K562 (cell line): ENCODE data around the gene SNCB. TPM values are rescaled to one million over a fixed set of nuclear protein-coding genes. Genes with fewer than 3 reads are reported as not detected.
A peak's percentile ranks its signal among the peaks of the same experiment; 100 is the strongest.

Source experiments
- ATF3 ChIP-seq, 2 experiments: fragments of 450-650 bp in 1 of 2; sonication (generic) in 1 of 2; formaldehyde crosslinking in 1 of 2; IDR thresholded peaks in 1 of 2; conservative IDR thresholded peaks in 1 of 2; 2 replicates each; pipeline versions ENCODE4 v1.6.1 to v1.8.1; 2016 to 2023; ENCODE audit warnings: mild to moderate bottlenecking in 2 of 2, moderate library complexity in 2 of 2, inconsistent platforms in 1 of 2, missing genetic modification reagents in 1 of 2
- CCNT2 ChIP-seq: IDR thresholded peaks from 2 replicates; pipeline ENCODE4 v1.6.1; 2011; ENCODE audit warnings: borderline replicate concordance, low read depth, mild to moderate bottlenecking, moderate library complexity, mixed read lengths, low read length; ENCODE audit not compliant: insufficient read length; ENCODE audit errors: extremely low read depth
- CHCHD3 ChIP-seq: fragments of 250-450 bp; sonication (Bioruptor Pico); IDR thresholded peaks from 2 replicates; pipeline ENCODE4 v2.1.2; 2022; ENCODE audit warnings: mild to moderate bottlenecking
- GTF2A2 ChIP-seq: IDR thresholded peaks from 2 replicates; pipeline ENCODE4 v1.6.1; 2016; ENCODE audit warnings: mild to moderate bottlenecking, missing genetic modification characterization, missing compliant biosample characterization
- IFI16 ChIP-seq: fragments of 250-450 bp; sonication (Bioruptor Pico); IDR thresholded peaks from 2 replicates; pipeline ENCODE4 v2.1.2; 2022; ENCODE audit warnings: mild to moderate bottlenecking, inconsistent platforms
- KDM2B ChIP-seq: fragments of 250-450 bp; sonication (Bioruptor Pico); IDR thresholded peaks from 2 replicates; pipeline ENCODE4 v1.8.0; 2021; ENCODE audit warnings: mild to moderate bottlenecking, moderate library complexity
- KLF13 ChIP-seq: fragments of 450-650 bp; IDR thresholded peaks from 2 replicates; pipeline ENCODE4 v1.6.1; 2016; ENCODE audit warnings: missing genetic modification characterization, low read depth, mild to moderate bottlenecking, missing compliant biosample characterization, moderate library complexity, borderline replicate concordance
- MCM2 ChIP-seq: fragments of 450-650 bp; IDR thresholded peaks from 2 replicates; pipeline ENCODE4 v1.6.1; 2017; ENCODE audit warnings: low read depth, mild to moderate bottlenecking
- NFRKB ChIP-seq: fragments of 450-650 bp; IDR thresholded peaks from 2 replicates; pipeline ENCODE4 v1.6.1; 2016; ENCODE audit warnings: low read depth
- RFX5 ChIP-seq: IDR thresholded peaks from 2 replicates; pipeline ENCODE4 v1.6.1; 2011; ENCODE audit warnings: low read depth, mild to moderate bottlenecking, improper control_type of control experiment, low read length
- SRSF7 ChIP-seq: fragments of 200-400 bp; formaldehyde crosslinking; optimal IDR thresholded peaks from 2 replicates; pipeline ENCODE3; 2017; ENCODE audit warnings: mild to moderate bottlenecking, low read depth, low read length
- THAP7 ChIP-seq: fragments of 250-450 bp; sonication (Bioruptor Pico); IDR thresholded peaks from 2 replicates; pipeline ENCODE4 v1.5.0; 2021
- TRIM25 ChIP-seq: fragments of 450-650 bp; IDR thresholded peaks from 2 replicates; pipeline ENCODE4 v1.7.0; 2016; ENCODE audit warnings: borderline replicate concordance
- ZNF140 ChIP-seq: fragments of 250-450 bp; sonication (Bioruptor Pico); IDR thresholded peaks from 2 replicates; pipeline ENCODE4 v1.8.0; 2021; ENCODE audit warnings: moderate library complexity, mild to moderate bottlenecking, inconsistent platforms
- ZNF398 ChIP-seq: fragments of 250-450 bp; sonication (Bioruptor Pico); IDR thresholded peaks from 2 replicates; pipeline ENCODE4 v1.8.0; 2021; ENCODE audit warnings: moderate library complexity, mild to moderate bottlenecking, inconsistent platforms
- ZNF639 ChIP-seq, 2 experiments: fragments of 200-800 bp in 1 of 2; sonication (Bioruptor generic) in 1 of 2; sonication (generic) in 1 of 2; formaldehyde crosslinking in 1 of 2; IDR thresholded peaks in 1 of 2; conservative IDR thresholded peaks in 1 of 2; 2 replicates each; pipeline versions ENCODE4 v1.5.0 to v1.6.1; 2016 to 2020; ENCODE audit warnings: missing compliant biosample characterization in 1 of 2, missing genetic modification characterization in 1 of 2, missing genetic modification reagents in 1 of 2
- ZNF76 ChIP-seq: fragments of 250-450 bp; sonication (Bioruptor Pico); IDR thresholded peaks from 2 replicates; pipeline ENCODE4 v1.4.0; 2020; ENCODE audit warnings: mild to moderate bottlenecking, moderate library complexity, borderline replicate concordance
- ZNF77 ChIP-seq: fragments of 250-450 bp; sonication (Bioruptor Pico); IDR thresholded peaks from 2 replicates; pipeline ENCODE4 v1.5.0; 2020
- ZNF778 ChIP-seq: fragments of 450-650 bp; formaldehyde crosslinking; IDR thresholded peaks from 2 replicates; pipeline ENCODE4 v1.4.0; 2020; ENCODE audit warnings: mild to moderate bottlenecking, moderate library complexity
- polyA plus RNA-seq, 8 experiments: library from polyadenylated mRNA; depleted of rRNA in 4 of 8; stranded (reverse) in 5 of 8; unstranded in 3 of 8; fragments of >200 nt; fragmentation: Nextera tagmentation in 2 of 8; fragmentation: Illumina TruSeq in 1 of 8; extraction: Ambion mirVana in 2 of 8; extraction: Trizol in 1 of 8; gene quantifications; 2 replicates each; pipeline versions ENCODE4 v1.2.1 to v1.2.3, GENCODE V29; 2011 to 2014; ENCODE audit warnings: inconsistent platforms in 1 of 8, missing spikeins in 1 of 8
- total RNA-seq, 7 experiments: library from RNA; depleted of rRNA in 6 of 7; stranded (reverse); fragments of >200 nt in 6 of 7; fragmentation: Illumina TruSeq in 2 of 7; extraction: Trizol in 2 of 7; gene quantifications; 2 replicates each; pipeline versions ENCODE4 v1.2.1 to v1.2.3, GENCODE V29; 2011 to 2021; ENCODE audit warnings: low replicate concordance in 1 of 7

Gene SNCB
- total and polyA plus RNA-seq, 9 of the 15 experiments (the other 6 are each of a cell fraction or from before 2014, with no cell fraction given): not detected

- TF ChIP-seq ZNF778 (no peak), CHCHD3 (CRISPR knock-in tag) (no peak), ZNF140 (CRISPR knock-in tag) (no peak), TRIM25 (no peak), ZNF639 (CRISPR knock-in tag; conservative IDR thresholded peaks at IDR 0.05 in 1 of 2, IDR thresholded peaks at IDR 0.05 in 1 of 2) (no peak), RFX5 (no peak), KDM2B (CRISPR knock-in tag) (no peak), CCNT2 (peak; percentile 86), ZNF398 (CRISPR knock-in tag) (no peak), MCM2 (no peak), ATF3 (IDR thresholded peaks at IDR 0.05) (no peak), ATF3 (CRISPR knock-in tag; conservative IDR thresholded peaks at IDR 0.05) (no peak; the same call in 1 of the 2 replicates), ZNF76 (CRISPR knock-in tag) (no peak), KLF13 (tag) (no peak), THAP7 (CRISPR knock-in tag) (no peak), NFRKB (no peak), GTF2A2 (tag) (no peak), IFI16 (CRISPR knock-in tag) (no peak), ZNF77 (CRISPR knock-in tag) (no peak), SRSF7 (no peak)
Measured at GRCh38 chr5:176647030-176647842, 16.9 kb upstream of the SNCB start, which contains the start of gene TSPAN17 (continued).
